HG02981 (cell line): ENCODE data around the gene WDR64.

Experiments used
- ATAC-seq: cut with Tn5 transposase; IDR thresholded peaks from one replicate; pipeline ENCODE4 v1.9.1; 2021; ENCODE audit warnings: mild to moderate bottlenecking, moderate library complexity; ENCODE audit not compliant: unreplicated experiment

The WDR64 gene

GRCh38 chr1:241652012-241652411, at the start of gene WDR64:
WDR64 (plus strand) TSS chr1:241652281; CDS start chr1:241652485, 204 bp downstream.
- no peak for ATAC-seq

GRCh38 chr1:241603731-241604245, 48.3 kb upstream of the WDR64 start:
- ATAC-seq: no peak

- ATAC-seq: no peak
These were observed 46.8 kb upstream of the WDR64 start for GRCh38 chr1:241605146-241605805.

DNA sequence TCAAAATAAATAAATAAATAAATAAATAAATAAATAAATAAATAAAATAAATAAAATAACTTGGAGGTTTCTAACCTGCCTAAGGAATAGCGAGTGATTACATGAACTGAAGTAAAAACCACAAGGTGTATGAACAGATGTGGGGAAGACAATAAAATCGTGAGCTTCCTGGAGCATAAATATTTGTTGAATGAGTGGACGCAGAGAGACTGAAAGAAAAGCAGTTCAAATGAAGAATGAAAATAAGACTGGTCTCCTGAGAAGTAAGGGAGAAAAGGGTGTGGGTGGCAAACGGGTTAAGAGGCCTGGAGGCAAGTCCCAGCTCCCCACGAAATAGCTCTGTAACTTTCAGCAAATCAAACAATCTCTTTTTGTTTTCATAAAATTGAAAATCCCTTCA, 45.5 kb upstream of the WDR64 start:
- no peak for ATAC-seq

GRCh38 chr1:241607497-241607896, 44.6 kb upstream of the WDR64 start:
- ATAC-seq: no peak

DNA sequence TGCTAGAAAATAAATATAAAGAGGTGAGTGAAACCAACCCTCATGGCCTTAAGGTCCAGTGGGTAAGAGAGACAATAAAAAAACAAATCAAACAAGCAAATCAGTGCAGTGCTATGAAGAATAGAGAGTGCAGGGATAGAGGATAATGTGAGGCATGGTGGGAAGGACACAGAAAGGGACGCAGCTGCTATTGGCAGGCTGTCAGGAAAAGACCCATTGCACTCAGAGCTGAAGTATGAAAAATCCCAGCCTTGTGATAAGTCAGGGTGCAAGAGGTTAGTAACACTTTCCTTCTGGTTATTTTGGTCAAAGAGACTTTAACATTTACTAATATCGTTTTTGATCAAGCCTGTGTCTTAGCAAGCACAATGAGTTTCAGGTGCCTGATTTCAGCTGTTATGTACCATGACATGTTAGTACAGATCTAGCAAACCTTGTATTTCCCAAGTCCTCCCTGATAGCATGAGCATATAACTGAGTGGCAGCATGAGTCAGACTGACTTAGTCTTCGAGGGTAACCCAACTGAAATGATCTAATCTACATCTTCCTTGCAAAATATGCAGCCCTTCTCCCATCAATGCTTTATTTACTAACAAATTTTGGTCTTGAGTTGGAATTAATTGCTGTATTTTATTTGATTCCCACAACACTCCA, 43.6 kb upstream of the WDR64 start:
- no peak for ATAC-seq

DNA sequence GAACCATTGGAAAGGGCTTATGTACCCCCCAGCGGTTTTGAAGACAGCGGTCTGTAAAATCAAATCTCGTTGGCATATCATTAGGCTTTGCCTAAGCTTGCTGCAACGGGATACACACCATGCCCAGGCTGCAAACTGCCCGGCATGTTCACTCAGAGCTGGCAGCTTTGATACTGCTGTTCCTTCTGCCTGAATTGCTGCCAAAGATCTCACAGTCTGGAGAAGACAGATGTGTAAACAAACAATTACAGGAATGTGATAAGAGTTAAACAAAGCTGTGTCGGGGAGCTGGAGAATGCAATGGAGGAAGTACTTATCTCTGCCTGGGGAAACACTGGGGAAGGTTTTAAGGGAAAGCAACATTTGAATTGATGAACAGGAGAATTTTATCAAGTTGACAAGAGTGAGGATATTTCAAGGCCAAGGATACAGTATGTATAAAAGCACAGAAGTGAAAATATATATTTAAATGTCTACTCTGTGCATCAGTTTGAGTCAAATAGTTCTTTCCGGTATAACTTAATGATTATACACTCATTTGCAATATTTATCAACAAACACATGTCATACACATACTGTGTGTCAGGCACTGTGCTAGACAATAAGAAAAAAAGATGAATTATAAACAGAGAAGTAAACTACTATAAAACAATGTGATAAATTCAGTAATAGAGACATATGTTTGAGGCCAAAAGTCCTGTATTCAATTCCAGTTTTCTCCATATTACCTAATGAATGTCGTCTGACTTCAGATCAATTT, 41.8 kb upstream of the WDR64 start:
- no peak for ATAC-seq

- ATAC-seq: peak; percentile 96
These were observed 41.0 kb upstream of the WDR64 start for GRCh38 chr1:241611063-241611462.

- ATAC-seq: no peak
These were observed 40.3 kb upstream of the WDR64 start for GRCh38 chr1:241611736-241612135.

GRCh38 chr1:241612533-241613477, 39.3 kb upstream of the WDR64 start:
- ATAC-seq: no peak

DNA sequence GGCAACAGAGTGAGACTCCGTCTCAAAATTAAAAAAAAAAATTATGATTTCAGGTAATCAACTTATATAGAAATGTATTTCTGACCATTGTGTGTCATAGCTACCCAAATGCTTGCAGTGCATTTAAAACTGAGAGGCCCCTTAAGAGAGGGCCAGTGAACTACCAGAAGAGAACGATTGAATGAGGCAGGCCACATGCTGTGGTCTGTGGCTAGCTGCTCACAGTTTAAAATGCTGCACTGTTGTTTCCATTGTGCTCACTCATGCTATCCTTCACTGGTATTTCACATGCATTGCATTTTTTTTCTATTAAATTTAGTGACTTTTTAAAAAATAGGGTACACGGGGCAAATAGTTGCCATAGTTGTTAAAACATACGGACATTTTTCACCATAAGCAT, 37.9 kb upstream of the WDR64 start:
- no peak for ATAC-seq

DNA sequence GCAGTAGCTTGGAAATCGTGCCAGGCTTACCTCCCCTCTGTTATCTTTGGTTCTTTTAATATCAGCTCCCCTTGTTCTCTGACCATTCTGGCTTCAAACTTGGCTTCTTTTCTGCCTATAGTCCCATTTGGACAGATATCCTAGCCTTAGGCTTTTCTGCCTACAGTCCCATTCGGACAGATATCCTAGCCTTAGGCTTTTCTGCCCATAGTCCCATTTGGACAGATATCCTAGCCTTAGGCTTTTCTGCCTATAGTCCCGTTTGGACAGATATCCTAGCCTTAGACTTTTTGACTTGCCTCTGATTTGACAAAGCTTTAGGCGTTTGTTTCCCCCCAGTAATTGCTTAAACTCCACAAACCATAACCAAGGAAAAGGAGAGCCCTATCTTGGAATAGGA, 37.5 kb upstream of the WDR64 start:
- no peak for ATAC-seq

GRCh38 chr1:241615043-241615974, 36.8 kb upstream of the WDR64 start:
- ATAC-seq: no peak

DNA sequence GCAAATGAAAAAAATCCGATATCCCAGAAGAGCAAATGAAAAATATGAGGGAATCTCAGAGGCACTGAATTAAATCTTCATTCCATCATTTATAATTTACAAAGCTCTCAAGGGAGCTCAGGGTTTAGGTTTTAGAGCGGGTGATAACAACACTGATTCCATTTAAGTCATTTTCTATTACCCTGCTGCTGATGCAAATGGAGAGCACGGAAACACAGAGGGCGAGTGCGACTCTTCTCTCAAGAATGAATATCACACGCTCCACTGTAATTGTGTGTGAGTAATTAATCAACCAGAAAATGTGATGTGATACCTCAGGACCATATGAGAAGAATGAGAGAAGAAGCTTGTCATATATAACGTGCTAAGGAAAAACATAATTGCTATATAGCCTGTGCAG, 34.7 kb upstream of the WDR64 start:
- ATAC-seq: no peak

DNA sequence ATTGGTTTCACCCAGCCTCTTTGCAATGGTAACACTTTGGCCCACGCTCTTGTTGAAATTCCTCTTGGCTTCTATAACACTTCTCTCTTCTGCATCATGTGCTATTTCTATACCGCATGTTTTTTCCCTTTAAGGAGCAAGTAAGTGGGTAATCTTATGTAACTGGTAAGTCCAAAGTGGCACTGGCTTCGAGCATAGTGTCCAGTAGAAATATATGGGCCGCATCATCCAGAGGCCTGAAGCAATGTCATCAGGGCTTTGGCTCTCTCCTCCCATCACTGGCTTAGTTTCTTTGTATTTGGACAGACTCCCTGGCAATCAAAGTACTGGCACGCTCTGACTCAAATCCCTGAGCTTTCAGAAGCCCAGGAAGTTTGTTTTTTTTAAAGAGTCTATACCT, 29.4 kb upstream of the WDR64 start:
- no peak for ATAC-seq

DNA sequence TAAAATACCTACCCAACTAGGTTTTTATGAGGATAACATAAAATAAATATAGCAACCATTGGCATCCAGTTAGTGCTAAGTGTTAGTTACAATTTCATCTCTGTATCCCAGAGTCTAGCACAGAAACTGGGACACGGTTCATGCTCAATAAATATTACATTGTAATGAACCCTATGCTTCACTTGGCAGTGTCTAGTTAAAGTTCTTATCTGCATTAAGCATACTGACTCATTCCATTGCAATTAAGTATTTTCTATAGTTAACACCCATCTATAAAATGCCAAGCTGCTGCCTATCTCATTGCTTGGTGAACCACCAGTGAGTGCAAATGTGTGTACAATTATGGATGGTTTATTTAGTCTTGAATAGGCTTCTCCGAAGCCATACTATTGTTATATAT, 27.1 kb upstream of the WDR64 start:
- ATAC-seq: no peak

DNA sequence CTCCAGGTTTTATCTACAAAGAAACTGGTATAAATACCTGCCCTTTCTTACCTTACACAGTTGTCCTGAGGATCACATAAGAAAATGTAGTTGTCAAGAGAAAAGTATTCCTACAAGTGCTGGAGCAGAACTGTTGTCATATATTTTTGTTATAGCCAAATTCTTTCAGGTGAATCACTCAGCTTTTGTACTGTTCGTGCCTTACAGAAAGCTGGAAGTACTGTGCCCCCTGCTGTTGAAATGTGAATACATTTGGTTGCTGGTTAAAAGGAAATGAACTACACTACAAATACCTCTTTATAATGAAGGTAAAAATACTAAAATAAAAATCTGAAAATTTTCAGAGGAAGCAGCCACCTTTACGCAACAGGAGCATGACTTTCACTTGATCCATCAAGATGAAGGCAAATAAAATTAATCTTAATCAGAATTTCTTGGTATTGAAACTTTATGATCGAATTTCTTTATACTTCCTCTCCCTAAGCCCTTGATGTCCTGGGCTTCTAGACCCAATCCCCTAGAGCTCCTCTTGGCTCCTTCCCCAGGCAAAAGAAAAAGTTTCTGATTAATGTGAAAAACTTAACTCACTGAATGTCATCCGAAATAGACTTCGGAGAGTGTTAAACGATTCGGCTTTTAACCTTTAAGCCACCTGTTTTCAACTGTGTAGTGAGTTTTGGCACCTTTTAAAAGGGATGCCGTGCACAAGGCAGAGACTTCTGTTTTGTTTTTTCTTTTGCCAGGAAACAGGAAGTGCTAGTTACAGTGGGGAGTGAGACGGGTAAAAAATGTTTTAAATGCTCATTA, 24.4 kb upstream of the WDR64 start:
- peak; percentile 81 for ATAC-seq

DNA sequence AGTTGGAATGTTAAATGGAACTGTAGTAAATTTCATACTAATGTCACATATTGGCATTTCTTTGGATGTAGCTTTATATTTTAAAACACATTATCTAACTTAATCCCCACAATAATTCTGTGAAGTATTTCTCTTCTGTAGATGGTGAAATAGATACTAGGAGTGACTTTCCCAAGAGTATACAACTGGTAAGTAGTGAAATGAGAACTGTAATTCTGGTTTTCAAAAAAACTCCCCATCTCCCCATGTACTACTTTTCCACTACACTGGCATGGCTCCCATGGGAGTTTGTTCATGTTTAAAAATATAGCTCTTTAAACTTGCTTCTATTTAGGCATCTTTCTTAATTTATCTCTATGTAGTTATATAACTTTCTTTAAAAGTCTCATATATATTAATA, 22.1 kb upstream of the WDR64 start:
- ATAC-seq: no peak

- ATAC-seq: no peak
These were observed 21.6 kb upstream of the WDR64 start for GRCh38 chr1:241630476-241630875.
